HT1080 (cell line): ENCODE results near the gene MUSK. TPM values are rescaled to one million over a fixed set of nuclear protein-coding genes. Genes with fewer than 3 reads are reported as not detected.
"Not testable (repeated sequence)": the region's sequence is repeated elsewhere in the genome, so short reads cannot be mapped to it uniquely, and the experiment has no call there.

ENCODE experiments used
- DNase-seq: peaks from one replicate; pipeline ENCODE4 v3.0.0-alpha.2; 2015; ENCODE audit warnings: low read depth
- total RNA-seq: library from RNA; depleted of rRNA; stranded (reverse); fragments of >200 nt; shearing (Covaris generic); gene quantifications from 2 replicates; pipeline ENCODE4 v1.2.3, GENCODE V29; 2014

MUSK gene
- total RNA-seq, 1 experiment from 2014 or later: not detected

GRCh38 chr9:110808599-110808980, 140.0 kb downstream of the MUSK start:
- no peak for DNase-seq

- no peak for DNase-seq
Measured at GRCh38 chr9:110809038-110809595, 140.5 kb downstream of the MUSK start.

GRCh38 chr9:110810262-110810976, 141.8 kb downstream of the MUSK start:
- DNase-seq: no peak

GRCh38 chr9:110812886-110813285, 144.3 kb downstream of the MUSK start:
- DNase-seq: no peak

GRCh38 chr9:110814159-110814558, 145.6 kb downstream of the MUSK start:
- peak; percentile 82 for DNase-seq

GRCh38 chr9:110815361-110815760, 146.8 kb downstream of the MUSK start:
- DNase-seq: no peak

- no peak for DNase-seq
Measured at GRCh38 chr9:110820381-110820780, 151.8 kb downstream of the MUSK start.

GRCh38 chr9:110821064-110821463, 152.5 kb downstream of the MUSK start:
- DNase-seq: no peak

GRCh38 chr9:110825129-110825528, 156.5 kb downstream of the MUSK start:
- DNase-seq: not testable (repeated sequence)

GRCh38 chr9:110825950-110826349, 157.4 kb downstream of the MUSK start:
- DNase-seq: peak; percentile 15

- DNase-seq: not testable (repeated sequence)
Measured at GRCh38 chr9:110826400-110826799, 157.8 kb downstream of the MUSK start.

- no peak for DNase-seq
Measured at GRCh38 chr9:110828264-110828663, 159.7 kb downstream of the MUSK start.

GRCh38 chr9:110830495-110830894, 161.9 kb downstream of the MUSK start:
- DNase-seq: no peak

GRCh38 chr9:110832926-110833325, 164.3 kb downstream of the MUSK start:
- no peak for DNase-seq

GRCh38 chr9:110835404-110835803, 166.8 kb downstream of the MUSK start:
- peak; percentile 79 for DNase-seq

GRCh38 chr9:110835859-110836271, 167.3 kb downstream of the MUSK start:
- DNase-seq: peak; percentile 10

GRCh38 chr9:110837401-110838005, 168.9 kb downstream of the MUSK start:
- no peak for DNase-seq

- DNase-seq: peak; percentile 34
Measured at GRCh38 chr9:110842169-110842568, 173.6 kb downstream of the MUSK start.

- no peak for DNase-seq
Measured at GRCh38 chr9:110842986-110843385, 174.4 kb downstream of the MUSK start.

- no peak for DNase-seq
Measured at GRCh38 chr9:110844121-110844520, 175.5 kb downstream of the MUSK start.

GRCh38 chr9:110846215-110846614, 177.6 kb downstream of the MUSK start:
- DNase-seq: no peak

- DNase-seq: no peak
Measured at GRCh38 chr9:110847671-110848070, 179.1 kb downstream of the MUSK start.
